B cell (primary cell): ENCODE measurements around the gene TNXB. TPM values are rescaled to one million over a fixed set of nuclear protein-coding genes. Genes with fewer than 3 reads are reported as not detected.
"Not testable (repeated sequence)": the region's sequence is repeated elsewhere in the genome, so short reads cannot be mapped to it uniquely, and the experiment has no call there.

Experiments used
- ATAC-seq: fragments of 200-7000 bp; cut with Tn5 transposase; one replicate; pipeline ENCODE4 v1.10.0; 2021; ENCODE audit warnings: low read depth, mild to moderate bottlenecking, moderate number of reproducible peaks, moderate library complexity
- CTCF ChIA-PET: fragments of 350-600 bp; sonication (Branson Sonifier 250); formaldehyde crosslinking; loops from one replicate; lab custom pipeline; 2021; ENCODE audit warnings: antibody characterized with exemption, inconsistent platforms; lab: Charles Lee
- POLR2A ChIA-PET: fragments of 350-600 bp; sonication (Branson Sonifier 250); formaldehyde crosslinking; loops from one replicate; lab custom pipeline; 2021; ENCODE audit warnings: antibody characterized with exemption; lab: Charles Lee
- DNase-seq: peaks from one replicate; pipeline ENCODE4 v3.0.0; 2013
- H2AFZ ChIP-seq: 2 replicates; pipeline ENCODE4 v1.6.1; 2012; ENCODE audit warnings: mild to moderate bottlenecking, low read depth, low read length; ENCODE audit not compliant: insufficient read depth, poor library complexity, severe bottlenecking
- H3K27ac ChIP-seq, 2 donors: 1 replicate in 1 of 2; 2 replicates in 1 of 2; pipeline ENCODE4 v1.5.1; 2012 to 2013; ENCODE audit warnings: low read length in 2 of 2, mild to moderate bottlenecking in 2 of 2, moderate library complexity in 1 of 2
- H3K27me3 ChIP-seq, 4 experiments: fragments of 200-600 bp in 1 of 4; sonication (generic) in 1 of 4; replicated peaks in 1 of 4; 1 replicate in 2 of 4; 2 replicates in 2 of 4; pipeline versions ENCODE4 v1.6.1 to v1.7.0; 2013 to 2016; ENCODE audit warnings: low read length in 3 of 4, mild to moderate bottlenecking in 2 of 4, mixed read lengths in 1 of 4, moderate library complexity in 1 of 4; ENCODE audit not compliant: insufficient read depth in 4 of 4, control insufficient read depth in 3 of 4; ENCODE audit errors: control extremely low read depth in 1 of 4
- H3K36me3 ChIP-seq, 2 experiments: replicated peaks in 1 of 2; 1 replicate in 1 of 2; 2 replicates in 1 of 2; pipeline versions ENCODE4 v1.6.1 to v1.7.1; 2013; ENCODE audit warnings: low read length in 1 of 2; ENCODE audit not compliant: insufficient read depth in 2 of 2, control insufficient read depth in 1 of 2; ENCODE audit errors: control extremely low read depth in 1 of 2, extremely low read depth in 1 of 2
- H3K4me1 ChIP-seq, 2 donors: fragments of 200-600 bp in 1 of 2; sonication (generic) in 1 of 2; 1 replicate in 1 of 2; 2 replicates in 1 of 2; pipeline versions ENCODE4 v1.5.1 to v1.6.1; 2013 to 2017; ENCODE audit warnings: low read length in 2 of 2; ENCODE audit not compliant: control insufficient read depth in 2 of 2, insufficient read depth in 2 of 2
- H3K4me2 ChIP-seq: replicated peaks from 2 replicates; pipeline ENCODE3; 2012; ENCODE audit warnings: mild to moderate bottlenecking, low read depth, low read length; ENCODE audit not compliant: poor library complexity, severe bottlenecking
- H3K4me3 ChIP-seq, 5 experiments: fragments of 200-600 bp in 1 of 5; sonication (generic) in 1 of 5; 1 replicate in 3 of 5; 2 replicates in 2 of 5; pipeline versions ENCODE4 v1.5.1 to v1.7.0; 2011 to 2016; ENCODE audit warnings: low read length in 4 of 5, mild to moderate bottlenecking in 4 of 5, low read depth in 2 of 5, control low read depth in 1 of 5, moderate library complexity in 1 of 5; ENCODE audit not compliant: insufficient read depth in 1 of 5; ENCODE audit errors: control extremely low read depth in 1 of 5, extremely low read depth in 1 of 5
- H3K79me2 ChIP-seq: fragments of 200-600 bp; sonication (generic); one replicate; pipeline ENCODE4 v1.6.0; 2016; ENCODE audit warnings: low read length; ENCODE audit not compliant: control insufficient read depth, insufficient read depth
- H3K9ac ChIP-seq: fragments of 200-600 bp; sonication (generic); 2 replicates; pipeline ENCODE4 v1.6.1; 2017; ENCODE audit warnings: mild to moderate bottlenecking, low read length, moderate library complexity
- H3K9me3 ChIP-seq, 3 donors: one replicate each; pipeline versions ENCODE4 v1.6.1 to v1.7.1; 2013; ENCODE audit warnings: low read length in 2 of 3; ENCODE audit not compliant: control insufficient read depth in 2 of 3, insufficient read depth in 1 of 3; ENCODE audit errors: control extremely low read depth in 1 of 3
- H4K20me1 ChIP-seq: 2 replicates; pipeline ENCODE4 v1.6.0; 2012; ENCODE audit warnings: mild to moderate bottlenecking, low read length; ENCODE audit not compliant: insufficient read depth, control insufficient read depth, poor library complexity, severe bottlenecking
- H3K27ac Mint-ChIP-seq: one replicate; pipeline ENCODE4 v1.8.0; 2021; ENCODE audit warnings: mixed read lengths
- H3K27me3 Mint-ChIP-seq: one replicate; pipeline ENCODE4 v1.8.0; 2021; ENCODE audit warnings: mixed read lengths
- H3K4me1 Mint-ChIP-seq: one replicate; pipeline ENCODE4 v1.8.0; 2021; ENCODE audit warnings: mixed read lengths
- H3K4me3 Mint-ChIP-seq: one replicate; pipeline ENCODE4 v1.8.0; 2021; ENCODE audit warnings: mixed read lengths
- H3K9me3 Mint-ChIP-seq: one replicate; pipeline ENCODE4 v1.8.0; 2022; ENCODE audit warnings: mixed read lengths; ENCODE audit not compliant: insufficient read depth
- EZH2 ChIP-seq: IDR thresholded peaks from 2 replicates; pipeline ENCODE4 v1.6.1; 2012; ENCODE audit warnings: borderline replicate concordance, low read depth, mild to moderate bottlenecking, moderate library complexity, low read length; ENCODE audit not compliant: insufficient read depth, poor library complexity, severe bottlenecking
- WGBS: methylation state at CpG from one replicate; pipeline ENCODE4 v1.1.5; 2013; ENCODE audit warnings: missing lambda C conversion rate; ENCODE audit not compliant: insufficient coverage; 5-methylcytosine and 5-hydroxymethylcytosine counted together
- intact Hi-C: fragments of 100-400 bp; cut with micrococcal nuclease; formaldehyde crosslinking; loops from one replicate; pipeline ENCODE4 v1.10.0; 2022
- polyA plus RNA-seq: library from polyadenylated mRNA; depleted of rRNA; stranded (reverse); fragments of >200 nt; gene quantifications from 2 replicates; pipeline ENCODE4 v1.2.3, GENCODE V29; 2012
- total RNA-seq, 2 donors: library from RNA; stranded (reverse); fragments of 120-200 nt in 1 of 2; gene quantifications; 1 replicate in 1 of 2; 2 replicates in 1 of 2; pipeline versions ENCODE4 v1.2.3 to v1.2.4, GENCODE V29; 2013 to 2022
- TF ChIP-seq, protein P1 (sequence below): fragments of 200-600 bp; IDR thresholded peaks from one replicate; pipeline ENCODE4 v1.8.0; 2022; ENCODE audit warnings: antibody characterized with exemption, mild to moderate bottlenecking

The TNXB gene
- total and polyA plus RNA-seq, 2 donors (not counting 1 experiment from before 2014, with no cell fraction given) = 1.4 to 19.0 TPM

DNA sequence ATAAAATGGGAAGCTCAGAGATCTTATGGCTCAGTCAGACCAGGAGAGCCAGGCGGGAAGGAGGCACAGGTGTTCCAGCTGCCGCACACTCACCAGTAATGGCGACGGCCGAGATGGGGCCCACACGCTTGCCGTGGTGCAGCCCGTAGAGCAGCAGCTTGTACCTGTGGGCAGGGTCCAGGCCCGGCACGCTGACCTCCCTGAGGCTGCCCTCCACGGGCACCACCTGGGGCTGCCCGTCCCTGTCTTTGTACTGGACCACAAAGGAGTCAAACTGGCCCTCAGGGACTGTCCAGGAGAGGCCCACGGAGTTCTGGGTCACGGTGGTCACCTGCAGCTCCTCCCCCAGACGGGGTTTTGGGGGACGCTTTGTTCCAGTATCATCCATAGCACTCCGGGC is 39.7 kb downstream of the TNXB start:
- Histone ChIP-seq H3K9me3 (no peaks in the 10 kb centered on the region), H3K36me3 (no peaks in the 10 kb centered on the region), H3K9ac (no peak overlapping the region), H4K20me1 (no peaks in the 10 kb centered on the region), H3K4me2 (no peak overlapping the region), H3K4me3 (no peak overlapping the region), H3K4me1 (no peaks in the 10 kb centered on the region), H2AFZ (no peak overlapping the region), H3K27me3 (no peaks in the 10 kb centered on the region), H3K79me2 (no peaks in the 10 kb centered on the region), H3K27ac (no peak overlapping the region)
- no peak for DNase-seq
- ATAC-seq = no peak
- Mint-ChIP-seq H3K27me3 (peaks cover 18% of the 10 kb centered on the region), H3K4me3 (no peak overlapping the region), H3K4me1 (no peaks in the 10 kb centered on the region), H3K9me3 (no peaks in the 10 kb centered on the region), H3K27ac (no peak overlapping the region)
- intact Hi-C loops = no loop called here
- 92% methylated on average over 17 of the region's 17 CpGs for WGBS
- ChIA-PET CTCF (no interaction called here), POLR2A (no interaction called here)
- TF ChIP-seq EZH2 = no peak
- TF ChIP-seq, protein P1, sequence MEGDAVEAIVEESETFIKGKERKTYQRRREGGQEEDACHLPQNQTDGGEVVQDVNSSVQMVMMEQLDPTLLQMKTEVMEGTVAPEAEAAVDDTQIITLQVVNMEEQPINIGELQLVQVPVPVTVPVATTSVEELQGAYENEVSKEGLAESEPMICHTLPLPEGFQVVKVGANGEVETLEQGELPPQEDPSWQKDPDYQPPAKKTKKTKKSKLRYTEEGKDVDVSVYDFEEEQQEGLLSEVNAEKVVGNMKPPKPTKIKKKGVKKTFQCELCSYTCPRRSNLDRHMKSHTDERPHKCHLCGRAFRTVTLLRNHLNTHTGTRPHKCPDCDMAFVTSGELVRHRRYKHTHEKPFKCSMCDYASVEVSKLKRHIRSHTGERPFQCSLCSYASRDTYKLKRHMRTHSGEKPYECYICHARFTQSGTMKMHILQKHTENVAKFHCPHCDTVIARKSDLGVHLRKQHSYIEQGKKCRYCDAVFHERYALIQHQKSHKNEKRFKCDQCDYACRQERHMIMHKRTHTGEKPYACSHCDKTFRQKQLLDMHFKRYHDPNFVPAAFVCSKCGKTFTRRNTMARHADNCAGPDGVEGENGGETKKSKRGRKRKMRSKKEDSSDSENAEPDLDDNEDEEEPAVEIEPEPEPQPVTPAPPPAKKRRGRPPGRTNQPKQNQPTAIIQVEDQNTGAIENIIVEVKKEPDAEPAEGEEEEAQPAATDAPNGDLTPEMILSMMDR = no peak

DNA sequence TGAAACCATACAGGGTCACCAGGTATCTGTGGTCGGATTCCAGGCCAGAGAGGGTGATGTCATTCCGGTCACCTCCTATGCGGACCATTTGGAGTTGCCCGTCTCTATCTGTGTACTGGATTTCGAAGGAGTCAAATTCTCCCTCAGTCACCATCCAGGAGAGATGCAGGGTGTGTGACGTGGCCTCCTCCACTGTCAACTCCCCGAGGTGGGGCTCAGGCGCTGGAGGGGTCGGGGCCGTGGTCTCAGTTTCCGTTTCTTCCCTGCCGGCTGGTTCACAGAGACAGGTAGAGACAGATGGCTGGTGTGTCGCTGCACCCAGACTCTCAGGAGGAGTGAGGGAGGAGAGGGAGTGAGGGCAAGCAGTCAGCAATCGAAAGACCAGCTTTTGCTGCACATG is 40.3 kb downstream of the TNXB start:
- H4K20me1 ChIP-seq = no peaks in the 10 kb centered on the region
- H3K27ac ChIP-seq = no peak overlapping the region
- 90% methylated on average over 14 of the region's 14 CpGs for WGBS
- no peaks in the 10 kb centered on the region for H3K9me3 Mint-ChIP-seq
- H3K4me3 ChIP-seq = no peak overlapping the region
- TF ChIP-seq, protein P1 = no peak
- TF ChIP-seq EZH2 = no peak
- no peak overlapping the region for H3K4me3 Mint-ChIP-seq
- POLR2A ChIA-PET = no interaction called here
- no peak for DNase-seq
- intact Hi-C loops = no loop called here
- H3K9ac ChIP-seq = no peak overlapping the region
- no peaks in the 10 kb centered on the region for H3K27me3 ChIP-seq
- H3K36me3 ChIP-seq = no peaks in the 10 kb centered on the region
- no peak overlapping the region for H3K4me2 ChIP-seq
- no peaks in the 10 kb centered on the region for H3K79me2 ChIP-seq
- CTCF ChIA-PET = no interaction called here
- H3K4me1 Mint-ChIP-seq = no peaks in the 10 kb centered on the region
- ATAC-seq = no peak
- H3K27me3 Mint-ChIP-seq = peaks cover 15% of the 10 kb centered on the region
- no peak overlapping the region for H3K27ac Mint-ChIP-seq
- no peak overlapping the region for H2AFZ ChIP-seq
- H3K4me1 ChIP-seq = no peaks in the 10 kb centered on the region
- H3K9me3 ChIP-seq = no peaks in the 10 kb centered on the region

DNA sequence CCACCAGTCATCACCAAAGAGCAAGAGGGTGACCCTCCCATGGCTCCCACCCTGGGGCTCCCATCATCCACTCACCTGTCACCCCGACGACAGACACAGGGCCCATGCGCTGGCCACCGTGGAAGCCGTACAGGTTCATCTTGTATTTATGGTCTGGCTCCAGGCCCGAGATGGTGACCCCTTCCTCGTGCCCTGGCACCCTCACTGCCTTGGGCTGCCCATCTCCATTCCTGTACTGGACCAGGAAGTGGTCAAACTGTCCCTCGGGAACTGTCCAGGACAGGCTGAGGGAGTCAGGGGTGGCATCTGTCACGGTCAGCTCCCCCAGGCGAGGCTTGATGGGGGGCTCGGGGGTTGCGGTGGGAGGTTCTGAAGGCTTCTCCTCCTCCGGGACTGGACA is 40.8 kb downstream of the TNXB start:
- DNase-seq, H3K4me3 ChIP-seq, H3K27me3 ChIP-seq, H3K4me3 Mint-ChIP-seq, H2AFZ ChIP-seq, H3K9ac ChIP-seq, H4K20me1 ChIP-seq, H3K27ac ChIP-seq, POLR2A ChIA-PET, H3K27ac Mint-ChIP-seq, intact Hi-C loops, H3K9me3 ChIP-seq, ATAC-seq, H3K9me3 Mint-ChIP-seq, H3K4me2 ChIP-seq, H3K4me1 ChIP-seq, H3K4me1 Mint-ChIP-seq, H3K36me3 ChIP-seq, H3K79me2 ChIP-seq, CTCF ChIA-PET: not testable (repeated sequence)
- H3K27me3 Mint-ChIP-seq = peaks cover 16% of the 10 kb centered on the region
- WGBS = 88% methylated on average over 13 of the region's 13 CpGs
